SK-N-MC (cell line): ENCODE data around the gene WDFY4.

Source experiments
- DNase-seq: peaks from one replicate; pipeline ENCODE4 v3.0.0-alpha.2; 2011; ENCODE audit warnings: low read depth, low spot score
- H3K27ac ChIP-seq: fragments of 200-600 bp; sonication (generic); 2 replicates; pipeline ENCODE4 v1.5.1; 2016; ENCODE audit warnings: mixed run types
- H3K36me3 ChIP-seq: fragments of 200-600 bp; sonication (generic); 2 replicates; pipeline ENCODE4 v1.6.1; 2017; ENCODE audit warnings: antibody characterized with exemption, low read length, mixed read lengths; ENCODE audit not compliant: insufficient read depth
- H3K4me3 ChIP-seq: fragments of 200-600 bp; sonication (generic); 2 replicates; pipeline ENCODE4 v1.5.1; 2016
- H3K9ac ChIP-seq: fragments of 200-600 bp; sonication (generic); 2 replicates; pipeline ENCODE4 v1.8.0; 2017; ENCODE audit warnings: mixed run types, mixed read lengths; ENCODE audit not compliant: insufficient read length
- H3K9me3 ChIP-seq: fragments of 200-600 bp; sonication (generic); 2 replicates; pipeline ENCODE4 v1.6.1; 2017; ENCODE audit warnings: low read depth, mild to moderate bottlenecking, antibody characterized with exemption, low read length, moderate library complexity, mixed read lengths
- EZH2 ChIP-seq: fragments of 200-600 bp; sonication (generic); IDR thresholded peaks from one replicate; pipeline ENCODE4 v1.6.1; 2017; ENCODE audit warnings: antibody characterized with exemption
- FOXP2 ChIP-seq: optimal IDR thresholded peaks from 2 replicates; pipeline ENCODE3; 2011; ENCODE audit warnings: mild to moderate bottlenecking, moderate library complexity; ENCODE audit not compliant: insufficient read depth; ENCODE audit errors: extremely low read length, control extremely low read depth
- POLR2AphosphoS5 ChIP-seq: IDR thresholded peaks from 2 replicates; pipeline ENCODE4 v1.6.1; 2012; ENCODE audit warnings: mild to moderate bottlenecking, low read depth, low read length, borderline replicate concordance

The WDFY4 gene

DNA sequence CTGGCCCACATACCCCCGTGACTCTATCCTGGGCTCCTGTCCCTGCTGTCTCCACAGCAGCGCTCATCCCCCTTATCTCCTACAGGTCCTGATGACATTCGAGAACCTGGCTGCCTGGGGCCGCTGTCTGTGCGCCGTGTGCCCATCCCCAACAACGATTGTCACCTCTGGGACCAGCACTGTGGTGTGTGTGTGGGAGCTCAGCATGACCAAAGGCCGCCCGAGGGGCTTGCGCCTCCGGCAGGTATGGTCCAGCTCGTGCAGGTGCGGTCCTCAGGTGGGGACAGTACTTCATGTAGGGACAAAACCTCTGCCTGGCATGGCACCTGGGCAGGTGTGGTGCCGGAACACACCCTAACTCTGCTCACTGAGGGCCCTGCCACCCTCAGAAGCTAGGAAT lies 285.4 kb downstream of the WDFY4 start:
- H3K27ac ChIP-seq, result no peak overlapping the region
- H3K9ac ChIP-seq, result no peak overlapping the region
- H3K4me3 ChIP-seq, result no peak overlapping the region
- no peaks in the 10 kb centered on the region for H3K36me3 ChIP-seq
- H3K9me3 ChIP-seq, result no peaks in the 10 kb centered on the region
- TF ChIP-seq EZH2, result no peak
- TF ChIP-seq FOXP2, result no peak
- no peak for TF ChIP-seq POLR2AphosphoS5
- no peak for DNase-seq

DNA sequence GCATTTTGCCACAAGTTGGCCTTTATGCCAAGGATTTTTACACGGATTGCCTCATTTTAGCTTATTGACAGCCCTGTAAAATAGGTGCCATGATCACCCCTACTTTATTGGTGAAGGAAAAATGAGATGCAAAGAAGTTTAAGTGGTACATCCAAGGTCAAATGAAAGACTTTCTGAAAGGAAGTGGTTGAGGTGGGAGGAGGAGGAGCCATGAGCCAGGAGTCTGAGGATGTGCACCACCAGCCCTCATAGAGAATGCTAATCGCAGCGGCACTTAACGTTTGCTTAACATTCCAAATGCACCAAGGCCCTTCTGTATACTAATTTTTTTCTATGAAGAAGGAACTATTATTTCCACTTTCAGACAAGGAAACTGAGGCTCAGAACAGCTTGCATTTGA lies 286.0 kb downstream of the WDFY4 start:
- Histone ChIP-seq H3K36me3 (no peaks in the 10 kb centered on the region), H3K4me3 (no peak overlapping the region), H3K9me3 (no peaks in the 10 kb centered on the region), H3K27ac (no peak overlapping the region), H3K9ac (no peak overlapping the region)
- TF ChIP-seq FOXP2 (no peak), EZH2 (no peak), POLR2AphosphoS5 (no peak)
- no peak for DNase-seq

DNA sequence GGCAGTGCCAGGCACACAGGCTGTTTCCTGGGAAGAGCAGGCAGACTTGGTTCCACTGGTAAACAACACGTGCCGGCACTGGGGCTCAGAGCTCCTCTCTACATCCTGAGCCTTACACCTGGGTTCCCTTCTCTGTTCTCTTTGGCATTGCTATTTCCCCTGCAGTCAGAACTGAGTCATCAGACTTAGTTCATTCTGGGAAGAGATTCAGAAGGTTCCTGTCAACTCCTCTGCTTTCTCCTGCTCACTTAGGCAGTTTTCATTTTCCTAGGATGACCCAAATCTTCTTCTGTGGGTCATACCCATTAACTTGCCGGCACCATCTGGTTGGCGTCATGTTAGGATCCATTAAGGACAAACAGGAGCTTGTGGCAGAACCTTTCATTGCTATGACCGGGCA lies 288.4 kb downstream of the WDFY4 start:
- Histone ChIP-seq H3K27ac (no peak overlapping the region), H3K9me3 (no peaks in the 10 kb centered on the region), H3K9ac (no peak overlapping the region), H3K4me3 (no peak overlapping the region), H3K36me3 (no peaks in the 10 kb centered on the region)
- DNase-seq, result no peak
- no peak for TF ChIP-seq EZH2
- TF ChIP-seq FOXP2, result no peak
- no peak for TF ChIP-seq POLR2AphosphoS5

DNA sequence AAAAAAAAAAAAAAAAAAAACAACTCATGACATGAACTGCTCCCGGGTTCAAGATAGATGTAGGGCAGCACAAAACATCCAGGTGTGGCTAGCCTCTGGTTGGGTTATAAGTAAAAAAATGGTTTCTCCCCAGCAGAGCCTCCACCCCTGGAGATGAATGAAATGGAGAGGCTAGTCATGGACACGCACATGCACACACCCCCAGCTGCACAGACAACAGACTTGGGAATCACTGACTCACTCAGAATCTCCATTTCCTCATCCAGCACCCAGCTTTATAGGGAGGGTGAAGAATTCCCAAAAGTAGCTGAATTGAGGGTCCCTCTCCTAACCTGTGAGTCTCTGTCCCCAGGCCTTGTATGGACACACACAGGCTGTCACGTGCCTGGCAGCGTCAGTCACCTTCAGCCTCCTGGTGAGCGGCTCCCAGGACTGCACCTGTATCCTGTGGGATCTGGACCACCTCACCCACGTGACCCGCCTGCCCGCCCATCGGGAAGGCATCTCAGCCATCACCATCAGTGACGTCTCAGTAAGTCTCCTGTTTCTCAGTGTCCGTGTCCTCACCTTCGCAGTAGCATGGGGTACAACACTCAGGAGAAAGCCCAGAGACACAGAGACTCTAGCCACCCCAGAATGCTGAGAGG lies 290.0 kb downstream of the WDFY4 start:
- Histone ChIP-seq H3K9me3 (no peaks in the 10 kb centered on the region), H3K4me3 (no peak overlapping the region), H3K36me3 (no peaks in the 10 kb centered on the region), H3K9ac (no peak overlapping the region), H3K27ac (no peak overlapping the region)
- TF ChIP-seq EZH2 (no peak), FOXP2 (no peak), POLR2AphosphoS5 (no peak)
- no peak for DNase-seq

DNA sequence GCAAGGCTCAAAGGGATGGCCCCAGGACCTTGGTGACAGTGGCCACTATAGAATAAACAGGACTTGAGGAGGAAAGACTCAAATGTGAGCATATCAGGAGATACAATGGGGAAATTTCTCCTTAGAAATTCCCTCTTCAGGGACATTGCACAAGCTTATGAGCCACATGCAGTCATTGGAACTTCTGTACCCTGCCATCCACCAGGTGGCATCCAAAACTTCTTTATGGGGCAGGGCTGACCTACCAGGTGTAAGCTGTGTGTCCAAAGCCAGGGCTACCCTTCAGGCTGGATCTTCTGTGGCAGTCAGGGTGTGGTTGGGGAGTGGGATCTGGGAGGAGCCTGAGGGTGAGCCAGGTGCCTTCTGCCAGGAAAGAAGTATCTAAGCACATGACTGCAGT lies 291.5 kb downstream of the WDFY4 start:
- no peak for DNase-seq
- no peak overlapping the region for H3K9ac ChIP-seq
- no peak overlapping the region for H3K27ac ChIP-seq
- TF ChIP-seq POLR2AphosphoS5, result no peak
- TF ChIP-seq FOXP2, result no peak
- TF ChIP-seq EZH2, result no peak
- no peaks in the 10 kb centered on the region for H3K36me3 ChIP-seq
- no peaks in the 10 kb centered on the region for H3K9me3 ChIP-seq
- no peak overlapping the region for H3K4me3 ChIP-seq

DNA sequence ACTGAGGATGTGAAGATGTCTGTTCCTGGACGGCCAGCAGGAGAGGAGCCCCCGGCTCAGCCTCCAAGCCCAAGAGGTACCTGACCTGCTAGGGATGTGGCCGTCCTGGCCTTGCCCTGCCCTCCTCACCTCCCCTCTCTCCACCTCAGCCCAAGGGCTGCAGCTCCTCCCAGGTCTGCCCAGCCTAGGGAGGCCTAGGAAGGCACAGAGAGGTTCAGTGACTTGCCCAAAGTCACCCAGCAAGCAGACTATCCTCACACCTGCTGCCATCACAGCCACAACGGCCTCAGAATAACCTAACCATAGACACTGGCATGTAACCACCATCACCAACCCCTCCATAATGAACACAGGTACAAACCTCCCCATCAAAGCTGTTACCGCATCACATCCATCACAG lies 293.6 kb downstream of the WDFY4 start:
- H3K9me3 ChIP-seq, result no peaks in the 10 kb centered on the region
- no peak for TF ChIP-seq POLR2AphosphoS5
- TF ChIP-seq EZH2, result no peak
- TF ChIP-seq FOXP2, result no peak
- no peak overlapping the region for H3K27ac ChIP-seq
- no peak overlapping the region for H3K9ac ChIP-seq
- H3K4me3 ChIP-seq, result no peak overlapping the region
- DNase-seq, result no peak
- no peaks in the 10 kb centered on the region for H3K36me3 ChIP-seq

DNA sequence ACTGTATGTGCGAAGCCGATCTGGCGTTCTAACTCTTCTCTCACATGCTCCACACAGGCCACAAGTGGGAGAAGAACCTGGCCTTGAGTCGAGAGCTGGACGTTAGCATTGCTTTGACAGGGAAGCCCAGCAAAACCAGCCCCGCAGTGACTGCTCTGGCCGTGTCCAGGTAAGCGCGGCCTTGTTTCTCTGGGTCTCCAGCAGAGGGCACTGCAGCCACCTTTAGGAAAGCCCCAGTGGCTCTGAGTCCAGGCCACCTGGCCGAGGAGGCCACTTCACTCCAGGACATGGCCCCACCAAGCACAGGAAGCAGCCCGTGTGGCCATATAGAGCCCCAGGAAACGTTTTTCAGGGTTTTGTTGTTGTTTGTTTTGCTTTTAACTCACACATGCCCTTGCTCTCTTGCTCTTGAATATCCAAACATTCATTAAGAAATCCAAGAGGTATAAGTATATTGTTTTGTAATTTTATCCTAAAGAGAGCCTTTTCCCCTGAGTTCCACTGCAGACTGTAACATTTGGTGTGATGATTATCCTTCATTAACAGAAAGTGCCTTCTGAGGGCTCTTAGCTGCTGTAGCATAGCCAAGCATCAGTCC lies 296.7 kb downstream of the WDFY4 start:
- TF ChIP-seq POLR2AphosphoS5, result no peak
- TF ChIP-seq EZH2, result no peak
- no peak for TF ChIP-seq FOXP2
- no peak overlapping the region for H3K9ac ChIP-seq
- H3K9me3 ChIP-seq, result no peaks in the 10 kb centered on the region
- H3K4me3 ChIP-seq, result no peak overlapping the region
- H3K27ac ChIP-seq, result no peak overlapping the region
- no peak for DNase-seq
- H3K36me3 ChIP-seq, result no peaks in the 10 kb centered on the region

DNA sequence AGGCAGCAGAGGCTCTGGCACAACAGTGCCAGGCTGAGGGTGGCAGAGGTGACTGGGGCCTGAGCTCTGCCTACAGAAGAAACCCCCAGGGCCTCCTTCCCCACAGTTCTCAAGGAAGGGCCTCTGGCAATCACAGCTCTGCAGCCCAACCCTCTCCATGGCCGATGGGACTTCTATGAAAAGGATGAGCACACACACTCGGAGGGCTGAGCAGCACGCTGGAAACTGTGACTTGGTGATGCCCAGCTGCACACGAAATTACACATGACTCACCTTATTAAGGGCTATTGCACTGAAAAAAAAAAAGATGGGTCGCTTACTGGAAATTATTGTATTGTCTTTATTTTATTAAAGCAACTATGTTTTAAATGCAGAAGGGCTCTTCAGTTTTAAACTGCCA lies 297.9 kb downstream of the WDFY4 start:
- TF ChIP-seq POLR2AphosphoS5, result no peak
- no peak for TF ChIP-seq EZH2
- no peak for TF ChIP-seq FOXP2
- no peak for DNase-seq
- no peak overlapping the region for H3K4me3 ChIP-seq

More for the DNA sequence above, 297.9 kb downstream of the WDFY4 start:
- Histone ChIP-seq H3K9ac (no peak overlapping the region), H3K27ac (no peak overlapping the region), H3K9me3 (no peaks in the 10 kb centered on the region), H3K36me3 (no peaks in the 10 kb centered on the region)
